ENCODE results near the gene SNRNP48. TPM values are rescaled to one million over a fixed set of nuclear protein-coding genes. Genes with fewer than 3 reads are reported as not detected.

Gene SNRNP48
- total and polyA plus RNA-seq, 2 donors (not counting 3 experiments of a cell fraction or from before 2014, with no cell fraction given): 4.2 to 13.2 TPM

DNA sequence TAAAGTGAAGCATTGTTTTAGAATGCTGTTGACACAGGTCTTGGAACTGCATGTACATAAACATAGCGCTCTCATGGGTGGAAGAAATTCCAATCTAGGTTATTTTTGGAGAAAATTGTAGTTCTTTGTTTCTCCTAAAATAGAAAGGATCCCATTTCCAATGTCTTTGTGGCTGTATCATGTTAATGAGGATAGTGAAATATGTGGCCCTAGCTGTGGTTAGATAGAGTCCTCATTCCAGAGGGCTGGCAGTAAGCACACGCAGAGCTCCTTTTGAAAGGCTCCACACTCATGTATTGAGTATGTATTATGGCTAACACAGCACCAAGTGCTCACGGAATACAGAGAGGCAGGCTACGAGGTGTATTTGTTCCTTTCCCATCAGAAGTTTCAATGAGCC, 60.9 kb downstream of the SNRNP48 start:
- no peak for TF ChIP-seq POLR2AphosphoS5 (IDR thresholded peaks at IDR 0.05; ENCODE audit: insufficient read depth, low read depth, low read length)
- TF ChIP-seq MAX (IDR thresholded peaks at IDR 0.05; ENCODE audit: insufficient read depth, insufficient read length): no peak
- no peak for TF ChIP-seq GATA2 (IDR thresholded peaks at IDR 0.05; ENCODE audit: insufficient read depth, insufficient read length, low read depth, low read length)
- TF ChIP-seq CTCF (IDR thresholded peaks at IDR 0.05; ENCODE audit: extremely low read depth in 1 of 2, insufficient read depth in 1 of 2, low read depth in 1 of 2, low read length in 2 of 2): no peak
- no peak for TF ChIP-seq FOS (IDR thresholded peaks at IDR 0.05; ENCODE audit: borderline replicate concordance, insufficient read depth, low read length)
- TF ChIP-seq POLR2A (IDR thresholded peaks at IDR 0.05; ENCODE audit: low read depth, low read length): no peak
- TF ChIP-seq MYC (IDR thresholded peaks at IDR 0.05; ENCODE audit: low read depth, low read length): no peak
- no peak for TF ChIP-seq EZH2 (IDR thresholded peaks at IDR 0.05; ENCODE audit: borderline replicate concordance, low read depth, low read length, severe bottlenecking)
- TF ChIP-seq JUN (IDR thresholded peaks at IDR 0.05; ENCODE audit: borderline replicate concordance, insufficient read depth, insufficient read length, low read depth): no peak
- no peak overlapping the region for H3K4me3 ChIP-seq (replicated peaks in 1 of 3; ENCODE audit: insufficient read depth in 1 of 3, low read depth in 1 of 3, low read length in 3 of 3)
- intact Hi-C loops (cut with micrococcal nuclease): no loop called here
- H3K9me3 ChIP-seq (replicated peaks; ENCODE audit: control insufficient read depth, insufficient read depth, low read length): no peaks in the 10 kb centered on the region
- H2AFZ ChIP-seq (ENCODE audit: low read depth, low read length): no peak overlapping the region
- FAIRE-seq: no peak
- H3K9ac ChIP-seq (replicated peaks; ENCODE audit: extremely low read depth, insufficient read depth, low read length): no peak overlapping the region
- no peak overlapping the region for H3K4me2 ChIP-seq (ENCODE audit: insufficient read depth, low read length)
- ChIA-PET POLR2A (no interaction called here), CTCF (no interaction called here)
- dilution Hi-C loops (cut with MboI; ENCODE audit: extremely low pct_ligation_motif_present, low sequenced_read_pairs): no loop called here
- BruUV-seq (replicated peaks): no TSS peak
- no peak overlapping the region for H3K27ac ChIP-seq (ENCODE audit: insufficient read depth, low read depth, low read length)
- H3K4me1 ChIP-seq (ENCODE audit: control insufficient read depth, extremely low read depth, insufficient read depth, low read length): no peaks in the 10 kb centered on the region
- H3K79me2 ChIP-seq (ENCODE audit: control insufficient read depth, insufficient read depth, low read length): no peaks in the 10 kb centered on the region
- peaks cover 0 to 8% of the 10 kb centered on the region in 2 experiments for H3K27me3 ChIP-seq (ENCODE audit: control insufficient read depth in 2 of 2, insufficient read depth in 2 of 2, low read length in 2 of 2)
- DNase-seq (ENCODE audit: low read depth, low spot score): no peak
- no peaks in the 10 kb centered on the region for H3K36me3 ChIP-seq (ENCODE audit: control insufficient read depth in 2 of 2, extremely low read depth in 1 of 2, insufficient read depth in 2 of 2, low read length in 2 of 2)
- H3K9me1 ChIP-seq (replicated peaks; ENCODE audit: control insufficient read depth, extremely low read depth, insufficient read depth, low read length): no peaks in the 10 kb centered on the region
- H4K20me1 ChIP-seq (replicated peaks; ENCODE audit: control insufficient read depth, extremely low read depth, insufficient read depth, low read length): no peaks in the 10 kb centered on the region

All from endothelial cell of umbilical vein (primary cell).